ENCODE results near the gene FOXR2.

Gene FOXR2

GRCh38 chrX:55623100-55623499 is at the start of gene FOXR2:
Gene FOXR2 (plus strand): TSS chrX:55623400. CDS start chrX:55623712, 312 bp downstream.
- DNase-seq: no peak

- DNase-seq: no peak
These were observed 44.1 kb upstream of the FOXR2 start for GRCh38 chrX:55579115-55579514.

GRCh38 chrX:55582447-55582846 is 40.8 kb upstream of the FOXR2 start:
- DNase-seq: no peak

GRCh38 chrX:55593296-55593695 is 29.9 kb upstream of the FOXR2 start:
- DNase-seq: no peak

GRCh38 chrX:55593756-55594257 is 29.4 kb upstream of the FOXR2 start:
- DNase-seq: no peak

- DNase-seq: no peak
These were observed 24.9 kb upstream of the FOXR2 start for GRCh38 chrX:55598333-55598732.

- DNase-seq: no peak
These were observed 3.7 kb upstream of the FOXR2 start for GRCh38 chrX:55619547-55619946.

GRCh38 chrX:55624403-55624802 is 1.2 kb downstream of the FOXR2 start:
- no peak for DNase-seq

- no peak for DNase-seq
These were observed 12.9 kb downstream of the FOXR2 start for GRCh38 chrX:55636109-55636508.

GRCh38 chrX:55638933-55639332 is 15.7 kb downstream of the FOXR2 start:
- no peak for DNase-seq

GRCh38 chrX:55640854-55641253 is 17.7 kb downstream of the FOXR2 start:
- DNase-seq: no peak

- no peak for DNase-seq
These were observed 25.2 kb downstream of the FOXR2 start for GRCh38 chrX:55648434-55648833.

GRCh38 chrX:55659931-55660330 is 36.7 kb downstream of the FOXR2 start:
- DNase-seq: no peak

- no peak for DNase-seq
These were observed 40.4 kb downstream of the FOXR2 start for GRCh38 chrX:55663584-55663983.

GRCh38 chrX:55668084-55668483 is 44.9 kb downstream of the FOXR2 start:
- DNase-seq: no peak
